Activated naive CD4-positive, alpha-beta T cell (primary cell): ENCODE measurements around the gene SPON1.
"Not testable (repeated sequence)": the region's sequence is repeated elsewhere in the genome, so short reads cannot be mapped to it uniquely, and the experiment has no call there.

Experiments
- DNase-seq, 4 experiments: peaks; one replicate each; lab custom pipeline; 2025; lab: John Stamatoyannopoulos, UW

Gene SPON1

DNA sequence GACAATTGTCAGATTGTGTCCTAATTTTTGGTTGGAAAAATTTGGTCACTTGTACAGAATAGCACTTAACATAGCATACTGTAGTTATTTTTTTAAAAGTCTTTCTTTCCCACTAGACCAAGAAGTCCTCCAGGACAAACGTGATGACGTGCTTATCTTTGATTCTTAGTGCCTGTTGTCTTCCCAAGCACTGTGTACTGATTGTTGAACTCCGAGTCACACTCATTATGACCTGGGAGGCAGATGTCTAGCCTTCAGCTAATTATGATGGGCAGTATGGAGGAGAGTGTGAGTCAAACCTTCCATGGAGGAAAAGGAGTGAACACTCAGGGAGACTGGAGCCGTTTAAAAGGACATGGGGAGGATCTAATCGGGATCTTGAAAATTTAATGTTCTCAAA lies 119.8 kb downstream of the SPON1 start:
- no peak for DNase-seq

DNA sequence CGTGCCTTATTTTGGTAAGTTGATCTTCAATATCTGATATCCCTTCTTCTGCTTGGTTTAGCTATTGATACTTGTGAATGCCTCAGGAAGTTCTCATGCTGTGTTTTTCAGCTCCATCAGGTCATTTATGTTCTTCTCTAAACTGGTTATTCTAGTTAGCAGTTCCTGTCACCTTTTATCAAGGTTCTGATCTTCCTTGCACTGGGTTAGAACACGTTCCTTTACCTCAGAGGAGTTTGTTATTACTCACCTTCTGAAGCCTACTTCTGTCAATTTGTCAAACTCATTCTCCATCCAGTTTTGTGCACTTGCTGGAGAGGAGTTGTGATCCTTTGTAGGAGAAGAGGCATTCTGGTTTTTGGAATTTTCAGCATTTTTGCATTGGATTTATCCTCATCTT lies 126.3 kb downstream of the SPON1 start:
- not testable (repeated sequence) for DNase-seq

DNA sequence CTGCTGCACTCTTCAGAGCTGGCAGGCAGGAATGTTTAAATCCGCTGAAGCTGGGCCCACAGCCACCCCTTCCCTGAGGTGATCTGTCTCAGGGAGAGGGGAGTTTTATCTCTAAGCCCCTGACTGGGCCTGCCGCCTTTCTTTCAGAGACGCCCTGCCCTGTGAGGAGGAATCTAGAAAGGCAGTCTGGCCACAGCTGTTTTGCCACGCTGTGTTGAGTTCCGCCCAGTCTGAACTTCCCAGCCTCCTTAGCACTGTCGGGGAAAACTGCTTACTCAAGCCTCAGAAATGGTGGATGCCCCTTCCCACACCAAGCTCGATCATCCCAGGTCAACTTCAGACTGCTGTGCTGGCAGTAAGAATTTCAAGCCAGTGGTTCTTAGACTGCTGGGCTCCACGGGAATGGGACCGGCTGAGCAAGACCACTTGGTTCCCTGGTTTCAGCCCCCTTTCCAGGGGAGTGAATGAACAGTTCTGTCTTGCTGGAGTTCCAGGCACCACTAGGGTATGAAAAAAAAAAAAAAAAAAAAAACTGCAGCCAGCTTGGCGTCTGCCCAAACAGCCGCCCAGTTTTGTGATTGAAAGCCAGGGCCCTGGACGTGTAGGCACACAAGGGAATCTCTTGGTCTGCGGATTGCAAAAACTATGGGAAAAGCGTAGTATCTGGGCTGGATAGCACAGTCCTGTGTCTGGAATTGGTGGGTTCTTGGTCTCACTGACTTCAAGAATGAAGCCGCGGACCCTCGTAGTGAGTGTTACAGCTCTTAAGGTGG lies 127.4 kb downstream of the SPON1 start:
- DNase-seq: no peak

DNA sequence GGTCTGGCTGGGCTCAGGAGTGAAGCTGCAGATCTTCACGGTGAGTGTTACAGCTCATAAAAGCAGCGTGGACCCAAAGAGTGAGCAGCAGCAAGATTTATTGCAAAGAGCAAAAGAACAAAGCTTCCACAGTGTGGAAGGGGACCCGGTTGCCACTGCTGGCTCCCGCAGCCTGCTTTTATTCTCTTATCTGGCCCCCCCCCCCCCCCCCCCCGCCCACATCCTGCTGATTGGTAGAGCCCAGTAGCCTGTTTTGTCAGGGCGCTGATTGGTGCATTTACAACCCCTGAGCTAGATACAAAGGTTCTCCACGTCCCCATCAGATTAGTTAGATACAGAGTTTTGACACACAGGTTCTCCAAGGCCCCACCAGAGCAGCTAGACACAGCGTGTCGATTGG lies 128.1 kb downstream of the SPON1 start:
- peak in 1 of 4 experiments; percentile 43 for DNase-seq

DNA sequence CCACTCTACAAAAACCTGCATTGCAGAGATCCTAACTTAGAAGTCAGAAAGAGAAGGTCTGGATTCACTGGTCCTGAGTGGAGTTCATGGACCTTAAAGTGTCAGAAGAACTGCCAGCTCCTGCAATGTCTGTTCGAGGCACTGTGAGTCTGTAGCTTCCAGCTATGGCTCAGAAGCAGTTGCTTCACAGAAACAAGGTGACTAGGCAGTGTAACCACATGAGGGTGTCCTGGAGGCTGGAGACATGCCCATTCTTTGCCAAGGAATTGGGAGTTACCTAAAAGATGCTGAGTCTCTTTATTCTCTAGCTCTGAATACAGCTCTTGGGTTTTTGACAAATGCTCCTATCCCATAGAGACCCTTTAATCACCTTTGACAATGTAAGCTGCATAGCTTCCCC lies 130.5 kb downstream of the SPON1 start:
- DNase-seq: no peak

DNA sequence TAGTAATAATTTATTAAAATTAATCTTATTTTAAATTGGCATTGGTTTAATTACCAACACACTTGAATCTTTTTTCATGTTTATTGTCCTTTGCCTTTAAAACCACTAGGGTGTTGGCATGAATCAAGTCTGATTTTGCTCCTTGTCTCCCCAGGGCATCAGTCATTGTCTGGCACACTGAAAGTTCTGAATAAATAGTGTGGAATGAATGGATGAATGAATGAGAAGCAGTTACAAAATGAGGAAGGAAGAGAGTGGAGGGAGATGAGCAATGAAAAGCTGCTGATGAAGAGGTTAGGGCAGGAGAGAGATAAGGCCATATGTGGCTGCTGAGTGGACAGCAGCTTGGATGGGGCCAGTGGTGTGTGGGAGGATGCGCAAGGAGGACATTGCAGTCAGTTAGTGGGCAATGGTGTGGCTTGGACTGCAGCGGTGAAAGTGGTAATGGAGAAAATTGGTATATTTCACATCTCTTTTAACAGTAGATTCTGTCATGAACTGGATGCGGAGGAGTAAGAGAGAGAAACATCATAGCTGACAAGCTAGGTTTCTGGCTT lies 132.0 kb downstream of the SPON1 start:
- no peak for DNase-seq

DNA sequence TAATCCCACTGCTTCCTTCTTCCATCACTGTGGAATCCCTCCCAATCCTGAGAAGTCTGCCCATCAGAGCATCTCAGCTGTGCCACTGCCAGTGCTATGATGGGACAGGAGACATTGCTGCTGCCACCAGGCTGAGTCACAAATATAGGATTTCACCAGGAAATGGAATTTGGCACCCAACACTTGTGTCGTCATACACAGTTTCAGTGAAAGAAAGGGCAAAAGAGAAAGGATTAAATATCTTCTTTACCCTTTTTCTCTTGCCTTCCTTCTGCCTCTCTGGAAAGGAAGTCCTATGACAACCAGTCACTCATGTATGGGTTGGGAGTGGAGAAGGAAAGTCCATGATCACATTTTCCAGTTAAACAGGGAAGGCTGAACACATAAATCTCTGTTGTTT lies 133.4 kb downstream of the SPON1 start:
- no peak for DNase-seq

DNA sequence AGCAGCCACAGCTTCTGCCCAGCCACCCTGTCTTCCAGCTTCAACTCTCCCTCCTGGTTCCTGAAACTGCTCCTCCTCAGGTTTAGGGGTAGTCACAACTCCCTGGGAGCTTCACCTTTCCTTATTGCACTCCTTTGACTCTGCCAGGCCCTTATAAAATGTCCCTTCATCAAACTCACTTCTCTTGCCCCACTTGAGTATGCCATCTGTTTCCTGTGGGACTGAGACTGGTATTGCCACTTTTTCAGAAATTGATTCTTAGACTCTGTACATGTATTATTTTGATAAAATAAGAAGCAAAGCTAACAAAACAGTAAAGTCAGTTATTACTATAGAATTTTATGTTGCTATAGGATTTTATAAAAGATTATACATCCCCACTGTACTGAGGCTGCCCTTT lies 134.1 kb downstream of the SPON1 start:
- DNase-seq: no peak

DNA sequence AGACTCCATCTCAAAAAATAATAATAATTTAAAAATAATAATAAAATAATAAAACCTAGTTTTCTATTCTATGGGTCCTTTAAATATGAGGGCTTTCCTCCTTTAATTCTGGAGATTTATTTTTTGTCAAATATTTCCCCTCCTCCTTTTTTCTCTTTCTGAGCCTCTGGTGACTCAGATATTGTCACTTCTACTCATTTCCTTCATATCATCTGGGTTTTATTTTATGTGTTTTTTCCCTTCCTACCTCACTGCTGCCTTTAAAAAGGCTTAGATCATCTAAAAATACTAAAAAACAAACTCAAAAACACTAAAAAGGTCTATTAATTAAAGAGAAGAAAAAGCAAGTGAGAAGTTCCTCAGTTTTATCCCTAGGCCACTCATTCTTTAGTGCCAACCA lies 138.9 kb downstream of the SPON1 start:
- DNase-seq: no peak

DNA sequence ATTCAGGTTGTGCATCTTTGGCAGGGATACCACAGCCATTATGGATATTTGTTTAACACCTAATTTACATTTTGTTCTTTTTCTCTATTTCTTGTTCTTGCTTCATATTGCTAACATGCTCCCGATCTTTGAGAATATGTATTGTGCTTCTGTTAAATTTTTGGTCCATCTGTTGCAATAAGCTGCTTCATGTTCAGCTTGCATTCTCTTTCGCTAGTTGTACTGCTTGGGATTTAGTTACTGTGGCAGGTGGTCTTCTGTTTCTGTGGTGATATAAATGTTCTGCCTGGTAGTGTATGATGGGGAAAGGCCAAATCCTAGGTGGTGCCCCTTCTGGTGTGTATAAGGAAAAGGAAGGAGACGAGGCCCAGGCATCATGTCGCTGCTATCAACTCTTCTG lies 140.2 kb downstream of the SPON1 start:
- DNase-seq: no peak

DNA sequence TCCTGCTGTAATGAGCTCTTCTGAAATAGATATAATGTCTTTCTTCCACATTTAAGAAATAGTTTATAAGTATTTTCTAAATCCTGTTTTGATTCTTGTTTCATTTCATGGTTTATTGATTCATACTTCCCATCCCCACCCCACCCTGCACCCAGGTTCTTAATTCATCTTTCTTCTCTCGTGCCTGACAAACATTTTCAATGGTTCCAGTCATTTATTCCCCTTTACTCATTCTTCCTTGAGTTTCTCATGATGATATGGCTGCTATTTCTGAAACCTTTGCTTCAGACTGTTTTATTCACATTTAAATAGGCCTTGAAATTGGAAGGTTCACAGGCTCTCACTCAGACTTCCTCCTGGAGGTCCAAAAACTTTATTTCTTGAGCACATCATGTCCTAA lies 142.9 kb downstream of the SPON1 start:
- DNase-seq: no peak

DNA sequence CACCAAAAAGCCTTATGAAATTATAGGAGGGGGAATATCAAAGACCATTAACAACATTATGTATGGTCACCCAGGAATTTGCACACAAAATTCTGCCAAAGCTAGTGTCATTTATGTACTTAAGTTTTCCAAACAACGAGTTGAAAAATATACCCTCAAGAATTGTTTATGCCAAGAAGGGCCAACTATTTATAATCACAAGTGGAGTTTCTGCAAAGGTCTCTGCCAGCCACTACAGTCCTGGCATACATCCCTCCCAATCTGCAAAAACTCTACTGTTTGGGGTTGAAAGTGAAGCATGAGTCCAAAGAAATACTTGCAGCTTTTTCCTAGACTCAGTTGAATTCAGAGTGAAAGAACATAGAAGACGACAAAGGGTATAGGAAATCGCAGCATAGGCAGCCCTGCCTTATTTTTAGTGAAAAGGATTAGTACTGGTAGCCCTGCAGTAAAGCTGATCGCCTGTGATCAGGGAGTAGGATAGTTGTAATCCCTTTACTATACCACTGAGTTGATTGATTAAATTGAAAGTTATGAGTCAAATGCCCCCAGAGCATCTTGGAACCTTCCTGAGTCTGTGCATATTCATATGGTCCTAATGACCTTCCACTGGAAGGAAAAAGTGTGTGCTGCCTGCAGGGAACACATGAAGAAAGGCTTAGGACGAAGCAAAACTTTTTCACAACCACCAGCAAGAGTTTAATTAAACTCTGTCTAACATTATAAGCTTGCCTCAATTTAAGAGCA lies 144.0 kb downstream of the SPON1 start:
- no peak for DNase-seq

DNA sequence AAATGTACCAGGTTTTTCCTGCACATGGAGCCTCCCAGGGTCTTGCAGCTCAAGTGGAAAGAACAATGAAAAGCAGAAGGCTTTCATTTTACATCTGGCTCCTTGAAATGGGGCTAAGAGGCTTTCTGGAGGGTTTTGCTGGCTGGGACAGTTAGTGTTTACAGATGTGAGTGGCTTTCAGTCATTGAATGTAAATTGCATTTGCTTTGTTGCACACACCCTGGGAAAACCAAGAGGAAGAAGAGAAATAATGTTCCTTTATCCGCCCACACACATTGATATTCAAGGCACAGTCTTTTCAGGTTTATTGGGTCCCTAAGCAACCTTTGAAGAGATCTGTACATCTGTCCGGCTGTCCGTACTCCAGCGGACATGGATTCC lies 144.5 kb downstream of the SPON1 start:
- DNase-seq: no peak

DNA sequence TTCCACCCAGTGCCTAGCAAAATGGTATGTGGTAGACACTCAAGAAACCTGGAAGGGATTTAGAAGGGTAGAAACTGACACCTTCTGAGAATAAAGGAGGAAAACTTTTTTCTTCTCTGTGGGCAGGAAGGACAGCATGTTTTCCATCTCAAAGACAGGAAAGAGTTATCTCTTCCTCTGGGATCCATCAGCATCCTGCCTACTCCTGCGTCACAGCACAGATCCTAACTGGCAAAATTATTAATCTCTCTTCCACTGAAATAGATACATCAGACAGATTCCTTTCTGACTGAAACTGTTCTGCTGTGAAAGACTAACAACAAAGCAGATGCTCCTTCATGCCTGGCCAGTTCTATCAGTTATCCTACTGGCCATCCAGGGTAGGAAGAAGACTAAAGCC lies 147.2 kb downstream of the SPON1 start:
- DNase-seq: no peak

DNA sequence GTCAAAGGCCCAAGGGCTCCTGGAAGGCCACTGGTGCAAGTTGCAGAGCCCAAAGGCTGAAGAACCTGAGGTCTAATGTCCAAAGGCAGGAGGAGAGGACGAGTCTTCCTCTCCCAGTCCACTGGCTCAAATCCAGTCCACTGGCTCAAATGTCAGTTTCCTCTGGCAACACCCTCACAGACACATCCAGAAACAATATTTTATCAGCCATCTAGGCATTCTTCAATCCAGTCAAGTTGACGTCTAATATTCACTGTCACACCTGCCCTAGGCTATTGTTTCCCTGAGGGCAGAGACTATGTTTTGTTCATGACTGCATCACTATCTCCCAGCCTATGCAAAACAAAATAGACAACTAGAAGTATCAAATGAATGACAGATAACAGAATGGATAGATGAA lies 148.1 kb downstream of the SPON1 start:
- no peak for DNase-seq

DNA sequence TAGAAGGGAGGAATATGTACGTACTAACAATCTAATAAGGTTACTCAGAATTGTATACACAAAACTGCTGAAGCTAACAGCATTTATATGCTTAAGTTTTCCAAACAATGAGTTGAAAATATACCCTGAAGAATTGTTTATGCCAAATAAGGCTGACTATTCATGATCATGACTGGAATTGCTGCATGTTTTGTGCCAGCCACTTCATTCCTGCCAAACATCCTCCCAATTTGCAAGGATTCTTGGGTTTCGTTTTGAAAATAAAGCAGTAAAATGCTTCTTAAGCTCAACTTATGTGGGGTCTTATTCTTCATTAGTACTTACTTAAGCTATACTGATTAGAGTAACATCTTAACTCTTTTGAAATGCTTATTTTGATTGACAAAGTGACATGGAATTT lies 149.0 kb downstream of the SPON1 start:
- no peak for DNase-seq

DNA sequence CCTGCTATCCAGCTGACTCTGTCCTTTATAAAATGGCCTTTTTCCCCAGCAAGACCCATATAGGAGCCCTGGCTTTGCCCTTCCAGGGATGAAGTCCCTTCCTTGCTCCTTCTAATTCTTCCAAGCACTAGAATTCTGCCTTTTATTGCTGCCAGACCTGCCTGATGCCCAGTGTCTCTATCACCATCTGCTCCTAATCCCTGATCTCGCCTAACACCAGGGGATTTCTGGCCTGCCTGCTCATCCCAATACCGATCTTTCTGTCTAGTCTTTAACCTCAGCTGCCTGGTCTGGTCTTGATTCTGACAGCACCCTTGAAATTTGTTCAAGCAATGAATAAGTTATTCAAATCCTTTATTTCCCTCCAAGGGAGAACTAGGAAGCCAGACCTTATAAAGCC lies 150.2 kb downstream of the SPON1 start:
- no peak for DNase-seq

DNA sequence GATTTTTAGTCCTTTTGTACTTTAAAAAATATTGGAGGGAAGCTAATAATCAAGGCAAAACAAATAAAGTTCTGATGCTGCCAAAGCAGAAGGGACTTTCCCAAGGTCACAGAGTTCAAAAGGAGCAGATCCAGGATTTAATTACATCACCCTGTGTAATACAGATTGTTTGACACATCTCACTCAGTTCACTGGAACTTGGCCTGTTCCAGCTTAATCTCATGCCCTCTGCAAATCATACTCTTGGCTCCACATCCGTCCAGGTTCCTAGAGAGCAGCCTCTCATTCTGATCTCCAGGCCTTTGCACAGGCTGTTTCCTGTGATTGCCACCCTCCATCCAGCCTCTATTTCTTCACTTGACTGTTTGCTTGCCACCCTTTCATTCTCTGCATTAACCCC lies 151.7 kb downstream of the SPON1 start:
- DNase-seq: no peak

DNA sequence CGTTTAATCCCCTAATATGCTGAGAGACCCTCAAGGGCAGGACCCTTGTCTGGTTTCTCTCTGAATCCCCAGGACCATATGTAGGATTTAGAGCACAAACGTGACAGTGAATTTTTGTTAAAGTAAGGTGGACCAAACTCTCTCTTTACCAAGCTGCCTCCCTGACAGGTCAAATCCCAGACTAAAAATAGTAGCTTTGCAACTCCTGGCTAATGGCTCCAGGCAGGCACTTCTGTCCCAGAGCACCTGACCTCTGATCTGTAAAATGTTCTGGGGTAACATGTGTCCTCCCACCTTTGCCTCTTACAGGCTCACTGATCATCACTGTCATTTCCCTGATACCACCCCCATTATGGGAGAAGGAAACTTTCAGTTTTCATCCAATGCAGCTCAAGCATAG lies 152.3 kb downstream of the SPON1 start:
- no peak for DNase-seq

DNA sequence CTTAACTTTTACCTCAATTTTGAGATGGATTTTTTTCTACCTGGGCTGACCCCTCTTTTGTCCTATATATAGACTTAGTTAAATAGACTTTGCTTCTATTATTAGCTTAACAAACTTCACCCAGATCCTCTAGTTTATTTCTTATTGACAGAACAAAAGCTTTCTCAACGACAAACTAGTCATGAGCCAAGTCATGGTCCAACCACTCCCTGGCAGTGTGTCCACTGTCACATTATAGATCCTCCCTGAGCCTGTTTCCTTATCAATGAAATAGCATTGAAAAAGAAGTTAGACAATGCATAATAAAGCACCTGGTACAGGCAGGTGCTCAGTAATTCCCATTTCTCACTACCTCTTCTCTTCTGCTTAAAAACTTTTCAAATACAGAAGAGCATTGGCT lies 155.1 kb downstream of the SPON1 start:
- no peak for DNase-seq

DNA sequence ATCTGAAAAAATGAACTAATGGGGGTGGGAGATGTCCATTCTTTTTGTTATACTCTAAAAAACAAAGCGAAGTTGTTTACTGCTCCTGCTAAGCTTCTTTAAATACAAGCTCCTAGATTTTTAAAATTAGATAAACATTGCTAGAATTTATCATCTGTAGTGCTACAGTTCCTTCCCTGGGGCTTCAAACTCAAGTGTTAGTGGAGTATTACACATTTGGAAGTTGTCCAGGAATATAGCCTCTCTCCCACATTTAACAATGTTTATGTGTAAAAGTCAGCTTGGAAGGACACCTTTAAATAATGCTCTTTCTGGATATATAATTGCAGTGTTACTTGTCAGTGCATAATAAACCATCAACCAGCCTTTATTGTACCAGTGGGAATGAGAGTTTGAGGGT lies 155.5 kb downstream of the SPON1 start:
- no peak for DNase-seq

DNA sequence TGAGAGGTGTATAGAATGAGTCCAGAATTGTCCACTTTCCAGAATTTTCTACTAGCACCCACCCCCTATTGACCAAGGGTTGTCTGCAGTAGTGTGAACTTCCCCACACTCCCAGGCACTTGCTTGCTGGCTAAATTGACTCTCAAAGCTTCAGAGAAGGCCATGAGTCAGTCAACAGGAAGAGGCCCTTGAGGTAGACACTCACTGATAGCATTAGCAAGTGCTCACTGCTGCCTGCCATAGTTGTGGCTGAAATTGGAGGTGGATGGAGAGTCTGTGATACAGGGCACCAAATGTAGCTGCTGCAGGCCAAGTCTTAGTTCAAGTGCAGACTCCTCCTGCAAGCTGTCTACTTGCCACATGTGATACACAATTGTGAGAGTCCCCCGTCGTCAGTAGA lies 156.8 kb downstream of the SPON1 start:
- DNase-seq: no peak

DNA sequence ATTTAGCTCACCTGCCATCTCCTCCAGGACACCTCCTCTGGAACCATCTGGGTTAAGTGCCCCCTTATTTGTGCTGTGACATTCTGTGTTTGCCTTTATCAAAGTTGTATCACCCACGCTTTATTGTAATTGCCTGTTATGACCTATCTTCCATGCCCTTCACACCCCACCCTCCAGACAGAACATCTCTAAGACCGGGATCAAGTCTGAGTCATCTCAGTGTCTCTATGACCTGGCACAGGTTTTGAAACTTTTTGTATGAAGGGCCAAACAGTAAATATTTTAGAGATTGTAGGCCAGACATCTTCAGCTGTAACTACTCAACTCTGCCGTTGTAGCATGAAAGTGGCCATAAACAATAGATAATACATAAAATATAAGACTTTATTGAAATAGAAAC lies 161.8 kb downstream of the SPON1 start:
- DNase-seq: no peak

DNA sequence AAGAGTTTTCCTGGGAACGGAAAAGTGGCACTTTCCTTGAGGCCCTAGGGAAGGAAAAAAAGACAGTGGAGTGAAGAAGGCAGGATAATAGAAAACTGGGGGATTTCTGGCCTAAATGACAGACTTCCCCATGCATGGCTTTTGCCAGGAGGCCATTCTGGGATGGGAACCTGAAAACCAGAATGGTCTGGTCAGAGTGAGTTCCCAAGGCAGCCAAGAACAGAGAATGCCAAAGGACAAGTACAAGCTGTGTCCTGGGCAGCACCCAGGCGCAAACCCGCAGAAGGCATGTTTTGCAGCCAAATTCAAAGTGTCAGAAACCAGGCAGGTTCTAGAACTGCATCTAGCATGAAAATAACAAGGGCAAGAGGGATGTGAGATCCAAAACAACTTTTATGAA lies 162.4 kb downstream of the SPON1 start:
- DNase-seq: no peak
